Activated T-cell treated with anti-CD3 and anti-CD28 coated beads, Interleukin-2, amount 50 U/mL, for 48 hours (primary cell): ENCODE results near the gene IFNA7.
"Not testable (repeated sequence)": the region's sequence is repeated elsewhere in the genome, so short reads cannot be mapped to it uniquely, and the experiment has no call there.

ENCODE experiments used
- DNase-seq, 2 experiments: peaks; one replicate each; pipeline ENCODE4 v3.0.0-alpha.2; 2020

IFNA7 gene

DNA sequence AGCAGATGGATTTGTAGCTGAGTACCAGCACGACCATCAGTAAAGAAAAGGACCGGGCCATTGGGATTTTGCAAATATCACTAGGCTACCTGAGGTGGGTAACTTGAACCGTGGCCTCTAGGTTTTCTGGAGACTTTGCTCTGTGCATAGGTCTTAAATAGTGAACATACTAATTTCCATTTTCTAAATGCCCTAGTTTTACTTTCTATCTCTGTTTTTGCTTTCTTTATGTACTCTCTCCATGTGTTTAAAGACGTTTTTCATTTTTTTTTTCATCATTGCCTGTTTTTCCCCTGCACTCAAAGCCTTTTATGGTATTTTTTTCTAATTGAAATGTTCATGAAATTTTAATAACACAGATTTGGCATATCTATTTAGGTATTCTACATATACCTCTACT lies at the start of gene IFNA7:
Gene IFNA7, minus strand, starts transcription at position 101 of the 400 bp plus-strand sequence. Its CDS starts 40 bp downstream, at position 61.
- not testable (repeated sequence) for DNase-seq

DNA sequence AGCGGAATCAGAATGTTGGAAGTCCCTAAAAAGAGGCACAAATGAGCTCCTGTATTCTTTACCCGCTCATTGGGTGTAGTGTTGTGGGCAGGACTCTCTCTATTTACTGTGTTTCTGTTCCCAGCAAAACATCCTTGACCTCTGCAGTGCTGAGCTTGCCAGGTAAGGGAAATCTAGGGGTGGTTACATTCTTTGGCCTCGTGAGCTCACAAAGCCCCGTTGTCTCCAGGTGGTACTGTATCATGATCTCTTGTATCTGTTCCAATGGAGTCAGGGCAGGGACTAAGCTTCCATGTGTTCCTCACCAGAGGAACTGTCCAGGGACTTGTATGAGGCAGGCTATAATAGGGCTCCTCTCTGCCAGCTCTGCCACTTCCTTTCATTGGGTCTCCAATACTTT lies 49.6 kb upstream of the IFNA7 start:
- no peak for DNase-seq

DNA sequence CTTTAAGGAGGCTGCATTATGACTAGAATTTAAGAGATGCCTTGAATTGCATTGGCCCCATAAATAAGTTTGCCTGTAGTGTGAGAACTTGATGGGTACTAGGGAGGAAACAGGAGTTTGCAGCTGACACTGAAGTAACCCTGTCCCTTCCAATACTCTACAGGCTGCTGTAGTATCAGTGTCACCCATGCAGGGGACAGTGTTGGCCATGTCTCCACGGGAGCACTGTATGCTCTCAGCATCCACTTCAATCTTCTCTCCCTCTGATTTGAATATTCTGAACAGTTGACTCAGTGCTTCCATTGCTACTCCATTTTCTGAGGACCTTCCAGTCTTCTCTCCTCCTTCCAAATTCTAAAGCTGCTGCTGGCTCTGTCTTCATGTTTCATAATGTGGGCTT lies 49.2 kb upstream of the IFNA7 start:
- no peak for DNase-seq

DNA sequence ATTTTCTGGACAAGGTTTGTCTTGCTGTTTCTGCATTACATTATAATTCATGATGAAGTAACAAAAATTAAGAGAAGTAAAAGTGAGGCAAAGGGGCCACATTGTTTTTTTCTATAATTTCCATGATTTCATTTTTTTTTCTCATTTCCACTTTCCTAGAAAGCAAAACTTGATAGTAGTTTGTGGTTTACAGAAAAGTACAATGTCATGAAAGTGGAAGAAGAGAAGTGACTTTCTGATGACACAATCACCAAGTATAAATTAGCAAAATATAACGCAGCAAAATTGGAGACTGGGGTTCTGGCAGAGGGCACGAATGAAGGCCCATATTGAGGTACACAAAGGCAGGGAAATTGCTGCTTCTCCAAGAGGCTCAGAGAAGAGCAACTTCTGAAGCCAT lies 42.8 kb upstream of the IFNA7 start:
- no peak for DNase-seq

DNA sequence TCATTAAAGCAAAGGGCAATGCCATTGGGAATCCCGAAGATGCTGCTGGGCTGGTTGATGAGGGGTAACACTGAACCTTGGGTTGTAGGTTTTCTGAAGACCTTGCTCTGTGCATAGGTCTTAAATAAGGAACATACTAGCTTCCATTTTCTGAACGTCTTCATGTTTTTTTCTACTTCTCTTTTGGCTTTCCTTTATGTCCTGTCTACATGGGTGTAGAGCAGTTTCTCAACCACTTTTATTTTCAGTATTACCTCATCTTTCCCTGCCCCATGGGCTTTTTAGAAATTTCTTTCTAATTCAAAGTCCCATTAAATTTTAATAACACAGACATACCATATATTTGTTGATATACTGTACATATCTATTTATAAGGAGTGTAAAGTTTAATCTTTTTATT lies 37.9 kb upstream of the IFNA7 start, which contains the start of gene IFNA14:
Gene IFNA14, minus strand, starts transcription at position 95 of the 400 bp plus-strand sequence. Its CDS starts 70 bp downstream, at position 25.
- DNase-seq: no peak

DNA sequence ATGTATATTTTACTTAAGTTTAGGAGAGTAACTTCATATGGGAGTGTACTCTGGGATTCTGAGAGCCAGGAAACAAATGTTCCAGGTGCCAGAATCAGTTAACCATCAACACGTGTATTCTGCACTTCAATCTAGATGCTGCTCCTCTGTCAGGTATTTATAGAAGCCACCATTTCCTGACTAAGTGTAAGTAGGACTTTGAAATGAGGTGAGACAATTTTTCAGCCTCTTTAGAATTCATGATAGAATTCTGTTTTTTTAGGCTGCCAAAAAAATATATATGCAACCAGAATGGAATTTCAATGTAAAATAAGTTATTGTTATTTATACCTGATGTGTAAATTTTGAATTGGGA lies 34.3 kb upstream of the IFNA7 start:
- not testable (repeated sequence) for DNase-seq

DNA sequence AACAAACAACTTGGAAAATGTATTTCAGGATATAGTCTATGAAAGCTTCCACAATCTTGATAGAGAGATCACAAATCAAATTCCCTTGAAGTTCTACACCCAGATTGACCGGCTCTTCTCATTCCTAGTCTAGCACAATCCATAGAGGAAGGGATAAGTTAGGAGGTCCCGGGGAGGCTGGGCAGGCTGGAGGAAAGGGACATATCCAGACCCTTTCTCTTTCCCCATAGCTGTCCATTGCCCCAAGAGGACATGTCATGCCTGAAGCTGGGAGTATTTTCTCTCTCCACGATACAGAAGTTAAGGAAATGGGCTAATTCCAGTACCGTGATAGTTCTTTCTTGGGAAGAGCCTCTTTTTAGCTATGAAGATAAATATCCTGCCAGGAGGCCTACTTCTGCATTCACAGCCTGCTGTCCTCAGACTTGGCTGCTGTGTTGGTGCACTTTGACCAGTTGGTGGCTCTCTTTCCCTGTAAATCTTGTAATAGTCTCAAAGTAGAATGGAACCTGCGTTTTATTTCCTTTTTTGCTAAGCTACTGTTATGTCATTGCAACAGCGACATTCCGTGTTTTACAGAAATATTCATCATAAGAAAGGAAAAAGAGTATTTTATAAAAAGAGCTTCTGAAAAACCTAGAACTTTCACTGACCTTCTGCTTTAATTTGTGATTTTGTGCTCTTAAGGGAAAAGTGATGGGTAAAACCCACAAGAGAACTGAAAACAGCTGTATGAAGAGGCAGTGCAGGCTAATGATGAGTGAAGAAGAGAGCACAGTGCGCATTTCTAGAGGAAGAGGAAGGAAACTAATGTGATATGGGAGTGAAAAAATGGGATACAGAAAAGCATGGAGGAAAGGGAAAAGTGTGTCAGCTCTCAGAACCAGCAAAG lies 33.7 kb upstream of the IFNA7 start:
- DNase-seq: not testable (repeated sequence)

DNA sequence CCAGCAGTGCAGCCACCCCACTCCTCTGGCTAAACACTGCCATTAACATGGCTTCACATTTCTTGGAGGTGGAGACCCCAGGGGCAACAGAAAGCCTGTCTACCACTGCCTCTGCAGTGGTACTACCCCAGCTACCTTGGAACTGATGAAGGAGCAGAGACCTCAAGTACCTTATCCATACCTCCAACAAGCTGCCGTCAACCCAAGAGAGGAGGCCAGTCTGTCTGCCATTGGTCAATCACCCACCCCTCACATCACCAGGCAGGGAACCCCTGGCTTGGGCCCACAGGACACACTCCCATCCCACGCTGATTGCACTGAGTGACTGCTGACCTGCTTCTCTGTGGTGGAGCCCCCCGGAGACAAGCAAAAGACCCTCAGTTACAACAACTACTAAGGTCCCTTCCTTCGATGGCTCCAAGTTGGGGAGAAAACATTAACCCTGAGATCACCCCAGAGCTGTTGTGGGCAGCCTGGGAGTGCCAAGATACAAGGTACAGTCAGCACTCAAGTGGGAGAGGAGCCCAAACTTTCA lies 32.2 kb upstream of the IFNA7 start:
- no peak for DNase-seq

DNA sequence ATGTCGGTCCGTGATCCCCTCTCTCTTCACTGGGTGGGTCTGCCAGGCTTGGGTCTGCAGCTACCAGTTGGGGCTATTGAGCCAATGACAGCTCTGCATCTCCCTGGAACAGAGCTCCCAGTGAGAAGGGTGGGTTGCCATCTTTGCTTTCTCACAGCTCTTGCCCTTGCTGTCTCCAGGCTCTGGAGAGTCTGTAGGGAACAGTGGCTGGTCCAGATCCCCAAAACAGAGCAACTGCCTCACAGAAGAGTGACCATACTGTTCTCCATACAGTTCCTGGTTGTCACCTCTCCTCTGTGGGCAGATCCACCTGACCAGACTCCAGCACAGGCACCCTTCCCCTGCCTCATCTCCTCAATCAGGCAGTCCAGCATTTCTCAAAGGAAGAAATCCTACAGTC lies 31.3 kb upstream of the IFNA7 start:
- DNase-seq: no peak

DNA sequence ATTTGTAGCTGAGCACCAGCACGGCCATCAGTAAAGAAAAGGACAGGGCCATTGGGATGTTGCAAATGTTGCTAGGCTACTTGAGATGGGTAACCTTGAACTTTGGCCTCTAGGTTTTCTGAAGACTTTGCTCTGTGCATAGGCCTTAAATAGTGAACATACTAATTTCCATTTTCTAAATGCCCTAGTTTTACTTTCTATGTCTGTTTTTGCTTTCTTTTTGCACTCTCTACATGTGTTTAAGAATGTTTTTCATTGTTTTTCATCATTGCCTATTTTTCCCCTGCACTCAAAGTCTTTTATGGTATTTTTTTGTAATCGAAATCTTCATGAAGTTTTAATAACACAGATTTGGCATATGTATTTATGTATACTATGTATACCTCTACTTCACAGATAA lies 26.1 kb upstream of the IFNA7 start, which contains the start of gene IFNA17:
Gene IFNA17, minus strand, starts transcription at position 101 of the 400 bp plus-strand sequence. Its CDS starts 49 bp downstream, at position 52.
- DNase-seq: no peak

DNA sequence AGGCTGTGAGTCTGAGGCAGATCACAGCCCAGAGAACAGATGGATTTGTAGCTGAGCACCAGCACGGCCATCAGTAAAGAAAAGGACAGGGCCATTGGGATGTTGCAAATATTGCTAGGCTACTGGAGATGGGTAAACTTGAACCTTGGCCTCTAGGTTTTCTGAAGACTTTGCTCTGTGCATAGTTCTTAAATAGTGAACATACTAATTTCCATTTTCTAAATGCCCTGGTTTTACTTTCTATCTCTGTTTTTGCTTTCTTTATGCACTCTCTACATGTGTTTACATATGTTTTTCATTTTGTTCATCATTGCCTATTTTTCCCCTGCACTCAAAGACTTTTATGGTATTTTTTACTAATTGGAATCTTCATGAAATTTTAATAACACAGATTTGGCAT lies 15.2 kb upstream of the IFNA7 start, which contains the start of gene IFNA16:
Gene IFNA16, minus strand, starts transcription at position 101 of the 400 bp plus-strand sequence. Its CDS starts 6 bp downstream, at position 95.
- not testable (repeated sequence) for DNase-seq

DNA sequence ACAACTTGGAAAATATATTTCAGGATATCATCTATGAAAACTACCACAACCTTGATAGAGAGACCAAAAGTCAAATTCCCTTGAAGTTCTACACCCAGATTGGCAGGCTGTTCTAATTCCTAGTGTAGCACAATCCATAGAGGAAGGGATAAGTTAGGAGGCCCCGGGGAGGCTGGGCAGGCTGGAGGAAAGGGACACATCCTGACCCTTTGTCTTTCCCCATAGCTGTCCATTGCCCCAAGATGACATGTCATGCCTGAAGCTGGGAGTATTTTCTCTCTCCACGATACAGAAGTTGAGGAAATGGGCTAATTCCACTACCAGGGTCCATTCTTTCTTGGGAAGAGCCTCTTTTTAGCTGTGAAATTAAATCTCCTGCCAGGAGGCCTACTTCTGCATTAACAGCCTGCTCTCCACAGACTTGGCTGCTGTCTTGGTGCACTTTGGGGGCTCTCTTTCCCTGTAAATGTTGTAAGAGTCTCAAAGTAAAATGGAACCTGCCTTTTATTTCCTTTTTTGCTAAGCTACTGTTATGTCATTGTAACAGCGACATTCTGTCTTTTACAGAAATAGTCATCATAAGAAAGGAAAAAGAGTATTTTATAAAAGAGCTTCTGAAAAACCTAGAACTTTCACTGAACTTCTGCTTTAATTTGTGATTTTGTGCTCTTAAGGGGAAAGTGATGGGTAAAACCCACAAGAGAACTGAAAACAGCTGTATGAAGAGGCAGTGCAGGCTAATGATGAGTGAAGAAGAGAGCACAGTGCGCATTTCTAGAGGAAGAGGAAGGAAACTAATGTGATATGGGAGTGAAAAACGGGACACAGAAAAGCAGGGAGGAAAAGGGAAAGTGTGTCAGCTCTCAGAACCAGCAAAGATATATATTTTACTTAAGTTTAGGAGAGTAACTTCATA lies 11.7 kb upstream of the IFNA7 start:
- DNase-seq: not testable (repeated sequence)

DNA sequence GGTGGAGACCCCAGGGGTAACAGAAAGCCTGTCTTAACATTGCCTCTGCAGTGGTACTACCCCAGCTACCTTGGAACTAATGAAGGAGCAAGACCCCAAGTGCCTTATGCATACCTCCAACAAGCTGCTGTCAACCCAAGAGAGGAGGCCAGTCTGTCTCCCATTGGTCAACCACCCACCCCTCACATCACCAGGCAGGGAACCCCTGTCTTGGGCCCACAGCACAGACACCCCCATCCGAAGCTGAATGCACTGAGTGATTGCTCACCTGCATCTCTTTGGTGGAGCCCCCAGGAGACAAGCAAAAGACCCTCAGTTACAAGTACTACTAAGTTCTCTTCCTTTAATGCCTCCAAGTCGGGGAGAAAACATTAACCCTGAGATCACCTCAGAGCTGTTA lies 10.2 kb upstream of the IFNA7 start:
- not testable (repeated sequence) for DNase-seq

DNA sequence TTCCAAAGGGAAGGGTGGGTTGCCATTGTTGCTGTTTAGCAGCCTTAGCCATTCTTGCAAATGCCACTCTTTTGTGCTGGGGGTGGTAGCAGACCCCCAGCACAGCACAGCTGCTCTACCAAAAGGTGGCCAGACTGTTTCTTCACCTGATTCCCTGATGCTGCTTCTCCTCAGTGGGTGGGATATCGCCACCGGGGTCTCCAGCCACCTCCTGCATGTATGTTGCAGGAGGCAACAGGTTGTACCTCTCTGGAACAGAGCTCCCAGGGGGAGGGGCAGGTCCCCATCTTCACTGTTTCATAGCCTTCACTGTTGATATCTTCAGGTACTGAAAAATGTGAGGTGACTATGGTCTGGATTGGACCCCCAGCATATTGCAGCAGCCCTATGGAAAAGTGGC lies 8.8 kb upstream of the IFNA7 start:
- DNase-seq: not testable (repeated sequence)

DNA sequence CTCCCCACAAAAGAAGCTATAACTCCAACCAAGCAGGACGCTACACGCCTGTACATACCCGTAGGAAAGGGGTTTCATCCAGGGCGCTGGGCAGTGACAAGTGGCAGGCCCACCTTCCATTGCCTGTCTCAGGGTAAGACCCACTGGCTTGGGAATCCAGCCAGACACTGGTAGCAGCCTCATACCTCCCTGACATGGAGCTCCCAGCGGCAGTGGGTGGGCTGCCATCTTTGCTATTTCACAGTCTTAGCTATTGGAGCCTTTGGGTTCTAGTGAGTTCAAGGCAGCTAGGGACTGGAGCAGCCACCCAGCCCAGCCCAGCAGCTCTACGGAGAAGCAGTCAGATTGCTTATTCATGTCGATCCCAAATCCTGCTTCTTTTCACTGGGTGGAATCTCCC lies 8.3 kb upstream of the IFNA7 start:
- no peak for DNase-seq

DNA sequence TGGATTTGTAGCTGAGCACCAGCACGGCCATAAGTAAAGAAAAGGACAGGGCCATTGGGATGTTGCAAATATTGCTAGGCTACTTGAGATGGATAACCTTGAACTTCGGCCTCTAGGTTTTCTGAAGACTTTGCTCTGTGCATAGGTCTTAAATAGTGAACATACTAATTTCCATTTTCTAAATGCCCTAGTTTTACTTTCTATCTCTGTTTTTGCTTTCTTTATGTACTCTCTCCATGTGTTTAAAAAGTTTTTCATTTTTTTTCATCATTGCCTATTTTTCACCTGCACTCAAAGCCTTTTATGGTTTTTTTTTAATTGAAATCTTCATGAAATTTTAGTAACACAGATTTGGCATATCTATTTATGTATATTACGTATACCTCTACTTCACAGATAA lies 5.0 kb upstream of the IFNA7 start, which contains the start of gene IFNA10:
Gene IFNA10, minus strand, starts transcription at position 101 of the 400 bp plus-strand sequence. Its CDS starts 46 bp downstream, at position 55.
- DNase-seq: not testable (repeated sequence)

DNA sequence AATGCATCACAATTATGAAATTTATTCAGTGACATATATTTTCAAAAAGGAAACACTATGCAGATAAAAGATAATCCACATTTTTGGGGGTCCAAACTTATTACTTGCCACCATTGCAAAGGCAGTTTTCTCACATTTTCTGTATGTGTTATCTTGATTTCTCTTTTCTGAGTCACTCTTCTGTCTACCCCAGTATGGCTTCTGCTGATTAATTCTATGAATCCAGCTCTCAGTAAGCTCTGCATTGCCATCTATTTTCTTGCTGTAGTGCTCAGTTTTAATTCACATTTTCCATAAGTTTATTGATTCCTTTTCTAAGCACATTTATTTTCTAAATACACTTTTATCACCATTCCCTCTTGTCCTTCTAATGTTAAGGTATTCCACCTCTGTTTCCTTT lies 3.2 kb upstream of the IFNA7 start:
- DNase-seq: no peak

DNA sequence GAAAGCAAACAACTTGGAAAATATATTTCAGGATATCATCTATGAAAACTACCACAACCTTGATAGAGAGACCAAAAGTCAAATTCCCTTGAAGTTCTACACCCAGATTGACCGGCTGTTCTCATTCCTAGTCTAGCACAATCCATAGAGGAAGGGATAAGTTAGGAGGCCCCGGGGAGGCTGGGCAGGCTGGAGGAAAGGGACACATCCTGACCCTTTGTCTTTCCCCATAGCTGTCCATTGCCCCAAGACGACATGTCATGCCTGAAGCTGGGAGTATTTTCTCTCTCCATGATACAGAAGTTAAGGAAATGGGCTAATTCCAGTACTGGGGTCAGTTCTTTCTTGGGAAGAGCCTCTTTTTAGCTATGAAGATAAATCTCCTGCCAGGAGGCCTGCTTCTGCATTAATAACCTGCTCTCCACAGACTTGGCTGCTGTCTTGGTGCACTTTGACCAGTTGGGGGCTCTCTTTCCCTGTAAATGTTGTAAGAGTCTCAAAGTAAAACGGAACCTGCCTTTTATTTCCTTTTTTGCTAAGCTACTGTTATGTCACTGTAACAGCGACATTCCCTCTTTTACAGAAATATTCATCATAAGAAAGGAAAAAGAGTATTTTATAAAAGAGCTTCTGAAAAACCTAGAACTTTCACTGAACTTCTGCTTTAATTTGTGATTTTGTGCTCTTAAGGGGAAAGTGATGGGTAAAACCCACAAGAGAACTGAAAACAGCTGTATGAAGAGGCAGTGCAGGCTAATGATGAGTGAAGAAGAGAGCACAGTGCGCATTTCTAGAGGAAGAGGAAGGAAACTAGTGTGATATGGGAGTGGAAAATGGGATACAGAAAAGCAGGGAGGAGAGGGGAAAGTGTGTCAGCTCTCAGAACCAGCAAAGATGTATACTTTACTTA lies 6.9 kb downstream of the IFNA7 start:
- DNase-seq: peak; percentile 40 to 46

DNA sequence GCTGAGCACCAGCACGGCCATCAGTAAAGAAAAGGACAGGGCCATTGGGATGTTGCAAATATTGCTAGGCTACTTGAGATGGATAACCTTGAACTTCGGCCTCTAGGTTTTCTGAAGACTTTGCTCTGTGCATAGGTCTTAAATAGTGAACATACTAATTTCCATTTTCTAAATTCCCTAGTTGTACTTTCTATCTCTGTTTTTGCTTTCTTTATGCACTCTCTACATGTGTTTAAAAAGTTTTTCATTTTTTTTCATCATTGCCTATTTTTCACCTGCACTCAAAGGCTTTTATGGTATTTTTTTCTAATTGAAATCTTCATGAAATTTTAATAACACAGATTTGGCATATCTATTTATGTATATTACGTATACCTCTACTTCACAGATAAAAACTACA lies 14.5 kb downstream of the IFNA7 start, which contains the start of gene IFNA4:
Gene IFNA4, minus strand, starts transcription at position 101 of the 400 bp plus-strand sequence. Its CDS starts 56 bp downstream, at position 45.
- not testable (repeated sequence) for DNase-seq

DNA sequence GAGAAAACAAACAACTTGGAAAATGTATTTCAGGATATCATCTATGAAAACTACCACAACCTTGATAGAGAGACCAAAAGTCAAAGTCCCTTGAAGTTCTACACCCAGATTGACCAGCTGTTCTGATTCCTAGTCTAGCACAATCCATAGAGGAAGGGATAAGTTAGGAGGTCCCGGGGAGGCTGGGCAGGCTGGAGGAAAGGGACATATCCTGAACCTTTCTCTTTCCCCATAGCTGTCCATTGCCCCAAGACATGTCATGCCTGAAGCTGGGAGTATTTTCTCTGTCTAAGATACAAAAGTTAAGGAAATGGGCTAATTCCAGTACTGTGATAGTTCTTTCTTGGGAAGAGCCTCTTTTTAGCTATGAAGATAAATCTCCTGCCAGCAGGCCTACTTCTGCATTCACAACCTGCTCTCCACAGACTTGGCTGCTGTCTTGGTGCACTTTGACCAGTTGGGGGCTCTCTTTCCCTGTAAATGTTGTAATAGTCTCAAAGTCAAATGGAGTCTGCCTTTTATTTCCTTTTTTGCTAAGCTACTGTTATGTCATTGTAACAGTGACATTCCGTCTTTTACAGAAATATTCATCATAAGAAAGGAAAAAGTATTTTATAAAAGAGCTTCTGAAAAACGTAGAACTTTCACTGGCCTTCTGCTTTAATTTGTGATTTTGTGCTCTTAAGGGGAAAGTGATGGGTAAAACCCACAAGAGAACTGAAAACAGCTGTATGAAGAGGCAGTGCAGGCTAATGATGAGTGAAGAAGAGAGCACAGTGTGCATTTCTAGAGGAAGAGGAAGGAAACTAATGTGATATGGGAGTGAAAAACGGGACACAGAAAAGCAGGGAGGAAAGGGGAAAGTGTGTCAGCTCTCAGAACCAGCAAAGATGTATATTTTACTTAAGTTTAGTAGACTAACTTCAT lies 18.9 kb downstream of the IFNA7 start:
- not testable (repeated sequence) for DNase-seq
